GM12878 (cell line): ENCODE data around the gene SLC4A3. TPM values are rescaled to one million over a fixed set of nuclear protein-coding genes. Genes with fewer than 3 reads are reported as not detected.

Source experiments
- ATAC-seq: fragments of 200-7000 bp; cut with Tn5 transposase; 3 replicates; pipeline ENCODE4 v1.9.1; 2020; ENCODE audit warnings: mild to moderate bottlenecking, moderate library complexity
- BruUV-seq: library from RNA; stranded (reverse); fragments of 400-500 nt; replicated peaks from 2 replicates; lab custom pipeline; 2021; lab: Mats Ljungman, UMichigan
- CTCF ChIA-PET: fragments of 300-600 bp; sonication (Branson Sonifier 250); formaldehyde crosslinking; extraction: SDS; loops from one replicate; lab custom pipeline; 2021; ENCODE audit warnings: inconsistent platforms; lab: Yijun Ruan, JAX
- POLR2A ChIA-PET: fragments of 350-600 bp; formaldehyde crosslinking; extraction: SDS; loops from one replicate; lab custom pipeline; 2021; ENCODE audit warnings: inconsistent platforms; lab: Charles Lee
- RAD21 ChIA-PET: fragments of 300-600 bp; sonication (Branson Sonifier 250); formaldehyde crosslinking; loops from one replicate; lab custom pipeline; 2023; ENCODE audit warnings: antibody characterized with exemption; ENCODE audit not compliant: unreplicated experiment; lab: Charles Lee
- SMC1A ChIA-PET: fragments of 300-600 bp; sonication (Branson Sonifier 250); formaldehyde crosslinking; loops from one replicate; lab custom pipeline; 2023; ENCODE audit not compliant: unreplicated experiment, uncharacterized antibody; lab: Charles Lee
- DNase-seq: peaks from one replicate; pipeline ENCODE4 v3.0.0-alpha.2; 2011; ENCODE audit warnings: low read depth, low spot score
- FAIRE-seq: peaks from 3 replicates; lab custom pipeline; 2011; peaks lifted over from hg19 to GRCh38; lab: Jason Lieb, UNC
- H2AFZ ChIP-seq: 2 replicates; pipeline ENCODE4 v1.6.0; 2011; ENCODE audit warnings: low read depth, low read length, control low read depth; ENCODE audit not compliant: control insufficient read depth
- H3K27ac ChIP-seq: 2 replicates; pipeline ENCODE4 v1.5.1; 2011; ENCODE audit warnings: control low read depth; ENCODE audit not compliant: control insufficient read depth, insufficient read depth
- H3K27me3 ChIP-seq, 2 experiments: replicated peaks in 1 of 2; 2 replicates each; pipeline versions ENCODE4 v1.6.0 to v1.6.1; 2011; ENCODE audit warnings: low read length in 1 of 2; ENCODE audit not compliant: control insufficient read depth in 2 of 2, insufficient read depth in 2 of 2
- H3K36me3 ChIP-seq, 2 experiments: 2 replicates each; pipeline ENCODE4 v1.5.1; 2011; ENCODE audit warnings: low read length in 1 of 2; ENCODE audit not compliant: control insufficient read depth in 2 of 2, insufficient read depth in 2 of 2
- H3K4me1 ChIP-seq: 2 replicates; pipeline ENCODE4 v1.6.1; 2011; ENCODE audit warnings: mild to moderate bottlenecking, low read length, moderate library complexity, mixed read lengths; ENCODE audit not compliant: control insufficient read depth, insufficient read depth
- H3K4me2 ChIP-seq: 2 replicates; pipeline ENCODE4 v1.6.0; 2011; ENCODE audit warnings: control low read depth; ENCODE audit not compliant: control insufficient read depth, insufficient read depth
- H3K4me3 ChIP-seq: fragments of 200-600 bp; sonication (generic); 2 replicates; pipeline ENCODE4 v1.5.1; 2016
- H3K79me2 ChIP-seq: 2 replicates; pipeline ENCODE4 v1.6.0; 2011; ENCODE audit warnings: low read length; ENCODE audit not compliant: control insufficient read depth, insufficient read depth
- H3K9ac ChIP-seq: 2 replicates; pipeline ENCODE4 v1.8.0; 2011; ENCODE audit warnings: low read length, control low read depth, mixed read lengths; ENCODE audit not compliant: control insufficient read depth, insufficient read depth
- H3K9me3 ChIP-seq: replicated peaks from 3 replicates; pipeline ENCODE4 v1.5.1; 2011; ENCODE audit warnings: mild to moderate bottlenecking, low read length; ENCODE audit not compliant: control insufficient read depth, insufficient read depth
- H4K20me1 ChIP-seq: 2 replicates; pipeline ENCODE4 v1.6.0; 2011; ENCODE audit not compliant: control insufficient read depth, insufficient read depth
- ASH2L ChIP-seq: fragments of 300-600, 200-600 bp; sonication (generic); IDR thresholded peaks from 2 replicates; pipeline ENCODE4 v1.6.1; 2017; ENCODE audit warnings: low read depth, mild to moderate bottlenecking, borderline replicate concordance
- ELK1 ChIP-seq: IDR thresholded peaks from 2 replicates; pipeline ENCODE4 v1.6.1; 2012; ENCODE audit warnings: low read depth, low read length, improper control_type of control experiment
- RELA ChIP-seq: fragments of 450-650 bp; IDR thresholded peaks from 2 replicates; pipeline ENCODE4 v1.8.0; 2014; ENCODE audit warnings: borderline replicate concordance; ENCODE audit not compliant: partially characterized antibody
- WGBS: methylation state at CpG from one replicate; pipeline ENCODE4 v1.1.6; 2016; ENCODE audit warnings: low lambda C conversion rate; ENCODE audit not compliant: insufficient replicate concordance, insufficient coverage; ENCODE audit errors: missing lambda C conversion rate; 5-methylcytosine and 5-hydroxymethylcytosine counted together
- in situ Hi-C: fragments of 300-500 bp; cut with MboI; formaldehyde crosslinking; loops from 9 replicates; pipeline ENCODE4 v1.14.3; 2018; ENCODE audit warnings: mixed read lengths
- intact Hi-C: fragments of 100-400 bp; cut with micrococcal nuclease; formaldehyde crosslinking; loops from one replicate; pipeline ENCODE4 v1.14.2; 2022; ENCODE audit not compliant: unreplicated experiment
- polyA plus RNA-seq, 11 experiments: library from polyadenylated mRNA; depleted of rRNA in 4 of 11; unstranded in 6 of 11; stranded (reverse) in 5 of 11; fragments of >200 nt; fragmentation: Nextera tagmentation in 4 of 11; fragmentation: Illumina TruSeq in 1 of 11; extraction: Ambion mirVana in 4 of 11; extraction: Trizol in 1 of 11; gene quantifications; 1 replicate in 1 of 11; 2 replicates in 10 of 11; pipeline versions ENCODE4 v1.2.1 to v1.2.3, GENCODE V29; 2011 to 2016; ENCODE audit warnings: inconsistent platforms in 2 of 11, missing spikeins in 2 of 11, low read depth in 1 of 11
- total RNA-seq, 4 experiments: library from RNA; depleted of rRNA in 3 of 4; stranded (reverse); fragments of >200 nt in 3 of 4; fragmentation: Illumina TruSeq in 1 of 4; extraction: Trizol in 1 of 4; gene quantifications; 2 replicates each; pipeline versions ENCODE4 v1.2.1 to v1.2.3, GENCODE V29; 2013 to 2021

SLC4A3 gene
- total and polyA plus RNA-seq, 10 of the 15 experiments (the other 5 are each of a cell fraction or from before 2014, with no cell fraction given) = 0.05 to 0.08 TPM; not detected in 8

DNA sequence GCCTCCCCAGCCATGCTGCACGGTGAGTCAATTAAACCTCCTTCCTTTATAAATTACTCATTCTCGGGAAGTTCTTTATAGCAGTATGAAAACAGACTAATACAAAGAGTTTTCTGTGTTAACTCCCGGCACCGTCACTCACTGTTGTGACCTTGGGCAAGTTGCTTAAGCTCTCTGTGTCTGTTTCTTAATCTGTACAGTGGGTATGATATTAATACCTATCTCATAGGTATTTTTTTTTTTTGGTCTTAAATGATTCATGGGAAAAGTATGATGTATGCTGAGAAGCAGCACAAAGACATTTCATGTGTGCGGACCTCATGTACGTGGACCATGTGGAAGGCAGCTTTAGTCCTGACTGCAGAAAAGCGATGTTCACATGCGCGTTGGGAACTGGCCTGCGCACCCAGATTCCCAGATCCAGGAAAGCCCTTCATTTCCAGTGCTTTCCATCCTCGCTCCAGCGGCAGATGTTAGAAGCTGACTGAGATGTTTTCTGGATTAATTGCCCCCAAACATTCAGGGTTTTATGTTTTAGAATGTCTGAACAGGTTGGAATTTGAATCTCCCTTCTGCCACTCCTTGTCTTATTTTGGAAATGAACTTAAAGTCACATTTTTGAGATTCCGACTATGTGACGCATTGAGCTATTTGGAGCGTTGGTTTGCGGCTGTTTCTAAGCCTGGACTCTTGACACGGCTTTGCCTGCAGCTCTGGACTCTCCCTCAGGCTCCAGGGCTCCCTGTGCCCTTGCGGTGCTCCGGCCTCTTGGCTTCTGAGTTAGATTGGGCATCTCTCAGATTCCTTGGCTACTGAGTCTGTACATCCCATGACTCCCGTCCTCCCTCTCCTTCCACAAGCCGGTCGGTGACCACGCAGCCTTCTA lies 61.4 kb downstream of the SLC4A3 start:
- intact Hi-C loops = loop anchor here (1.0 to 5.0 kb wide), 3 partner anchors 47 to 287 kb away; no protein-coding TSS in a partner anchor
- H3K4me2 ChIP-seq = no peak overlapping the region
- SMC1A ChIA-PET = interaction anchor here (0.7 to 2.9 kb wide), 9 partner anchors 9 to 159 kb away, joined by 3 to 12 read pairs (median 5); partner anchors contain the start of genes CHPF and TMEM198
- 55% methylated on average over 23 of the region's 23 CpGs for WGBS
- in situ Hi-C loops = loop anchor here (5.0 kb wide), 1 partner anchor 147 kb away; the partner anchor contains the start of genes CHPF and TMEM198
- peaks cover 4% of the 10 kb centered on the region for H3K4me1 ChIP-seq
- no peak overlapping the region for H3K27ac ChIP-seq
- peaks cover 0 to 2% of the 10 kb centered on the region in 2 experiments; a peak in 1 of 4 replicates for H3K27me3 ChIP-seq
- DNase-seq = no peak
- H3K36me3 ChIP-seq = no peaks in the 10 kb centered on the region
- H3K9me3 ChIP-seq = peaks cover 1% of the 10 kb centered on the region; the same call in 1 of the 3 replicates
- H4K20me1 ChIP-seq = no peaks in the 10 kb centered on the region
- H3K79me2 ChIP-seq = no peaks in the 10 kb centered on the region
- no peak overlapping the region for H3K9ac ChIP-seq
- BruUV-seq = no TSS peak
- no peak overlapping the region for H3K4me3 ChIP-seq
- CTCF ChIA-PET = interaction anchor here (0.7 to 5.5 kb wide), 22 partner anchors 9 to 193 kb away, joined by 3 to 63 read pairs (median 5); partner anchors contain the start of genes GMPPA and STK11IP
- TF ChIP-seq RELA (no peak), ASH2L (no peak), ELK1 (no peak)
- TF ChIP-seq, all 136 proteins: peak for 0
- H2AFZ ChIP-seq = no peak overlapping the region
- RAD21 ChIA-PET = interaction anchor here (1.0 to 2.9 kb wide), 8 partner anchors 8 to 190 kb away, joined by 3 to 20 read pairs (median 4); partner anchors contain the start of genes CHPF, GMPPA and TMEM198
- FAIRE-seq (no peak), ATAC-seq (no peak)
- POLR2A ChIA-PET = interaction anchor here (1.1 kb wide), 1 partner anchor 146 kb away, joined by 3 read pairs; the partner anchor contains the start of gene CHPF
